Keratinocyte (primary cell): ENCODE results near the gene ZGPAT. TPM values are rescaled to one million over a fixed set of nuclear protein-coding genes. Genes with fewer than 3 reads are reported as not detected.

Experiments used
- DNase-seq: peaks from one replicate; pipeline ENCODE4 v3.0.0-alpha.2; 2011; ENCODE audit warnings: low read depth, missing footprints, low spot score
- FAIRE-seq: peaks from 2 replicates; lab custom pipeline; 2011; peaks lifted over from hg19 to GRCh38; lab: Jason Lieb, UNC
- H2AFZ ChIP-seq: 2 replicates; pipeline ENCODE4 v1.6.0; 2012; ENCODE audit warnings: low read length, control low read depth, inconsistent platforms; ENCODE audit not compliant: control insufficient read depth
- H3K27ac ChIP-seq: 2 replicates; pipeline ENCODE4 v1.5.1; 2011; ENCODE audit warnings: low read length; ENCODE audit not compliant: control insufficient read depth, insufficient read depth
- H3K27me3 ChIP-seq: 3 replicates; pipeline ENCODE4 v1.6.0; 2011; ENCODE audit warnings: low read length; ENCODE audit not compliant: control insufficient read depth, insufficient read depth; ENCODE audit errors: extremely low read depth
- H3K36me3 ChIP-seq, 2 experiments: 2 replicates in 1 of 2; 3 replicates in 1 of 2; pipeline ENCODE4 v1.5.1; 2011; ENCODE audit warnings: low read length in 2 of 2, mild to moderate bottlenecking in 1 of 2; ENCODE audit not compliant: control insufficient read depth in 2 of 2, insufficient read depth in 2 of 2; ENCODE audit errors: extremely low read depth in 1 of 2
- H3K4me1 ChIP-seq: 3 replicates; pipeline ENCODE4 v1.5.1; 2011; ENCODE audit warnings: low read length; ENCODE audit not compliant: control insufficient read depth, insufficient read depth; ENCODE audit errors: extremely low read depth
- H3K4me2 ChIP-seq: 3 replicates; pipeline ENCODE4 v1.6.0; 2011; ENCODE audit warnings: low read depth, low read length; ENCODE audit not compliant: control insufficient read depth, insufficient read depth; ENCODE audit errors: extremely low read depth
- H3K4me3 ChIP-seq, 3 experiments: fragments of 200-600 bp in 1 of 3; sonication (generic) in 1 of 3; 2 replicates in 2 of 3; 3 replicates in 1 of 3; pipeline ENCODE4 v1.5.1; 2011 to 2016; ENCODE audit warnings: low read length in 3 of 3, mild to moderate bottlenecking in 3 of 3, control low read depth in 2 of 3, inconsistent platforms in 1 of 3, low read depth in 1 of 3, mixed read lengths in 1 of 3, mixed run types in 1 of 3, moderate library complexity in 1 of 3; ENCODE audit not compliant: control insufficient read depth in 2 of 3, insufficient read depth in 2 of 3; ENCODE audit errors: extremely low read depth in 1 of 3
- H3K79me2 ChIP-seq: 2 replicates; pipeline ENCODE4 v1.6.0; 2012; ENCODE audit warnings: low read length; ENCODE audit not compliant: control insufficient read depth, insufficient read depth
- H3K9ac ChIP-seq: 3 replicates; pipeline ENCODE4 v1.6.0; 2011; ENCODE audit warnings: low read length; ENCODE audit not compliant: control insufficient read depth, insufficient read depth; ENCODE audit errors: extremely low read depth
- H3K9me1 ChIP-seq: 3 replicates; pipeline ENCODE4 v1.6.0; 2011; ENCODE audit warnings: low read length; ENCODE audit not compliant: control insufficient read depth, insufficient read depth; ENCODE audit errors: extremely low read depth
- H3K9me3 ChIP-seq: 2 replicates; pipeline ENCODE4 v1.5.1; 2012; ENCODE audit warnings: low read depth, low read length; ENCODE audit not compliant: control insufficient read depth
- H4K20me1 ChIP-seq: 3 replicates; pipeline ENCODE4 v1.6.0; 2011; ENCODE audit warnings: low read length; ENCODE audit not compliant: control insufficient read depth, insufficient read depth; ENCODE audit errors: extremely low read depth
- CTCF ChIP-seq, 3 experiments: IDR thresholded peaks in 1 of 3; conservative IDR thresholded peaks in 1 of 3; optimal IDR thresholded peaks in 1 of 3; 2 replicates in 2 of 3; 3 replicates in 1 of 3; pipeline versions ENCODE3 to v1.5.1; 2011; ENCODE audit warnings: low read length in 3 of 3, mild to moderate bottlenecking in 3 of 3, moderate library complexity in 2 of 3, control low read depth in 1 of 3, inconsistent platforms in 1 of 3; ENCODE audit not compliant: insufficient read depth in 2 of 3; ENCODE audit errors: extremely low read depth in 1 of 3
- EZH2 ChIP-seq: IDR thresholded peaks from one replicate; pipeline ENCODE4 v1.6.1; 2012; ENCODE audit warnings: inconsistent platforms, mild to moderate bottlenecking, low read length, moderate library complexity
- dilution Hi-C: fragments of 300-500 bp; cut with MboI; formaldehyde crosslinking; loops from one replicate; pipeline ENCODE4 v1.7.0; 2020; ENCODE audit warnings: low sequenced_read_pairs; ENCODE audit not compliant: extremely low pct_ligation_motif_present
- polyA plus RNA-seq, 5 experiments: library from polyadenylated mRNA; depleted of rRNA in 3 of 5; stranded (reverse) in 3 of 5; stranded (forward) in 1 of 5; unstranded in 1 of 5; fragments of >200 nt; gene quantifications; 1 replicate in 1 of 5; 2 replicates in 3 of 5; 3 replicates in 1 of 5; pipeline versions ENCODE4 v1.2.1 to v1.2.3, GENCODE V29; 2011 to 2012; ENCODE audit warnings: missing spikeins in 2 of 5, low read depth in 1 of 5, low replicate concordance in 1 of 5

Gene ZGPAT
- polyA plus RNA-seq, 1 donor (not counting 4 experiments of a cell fraction or from before 2014, with no cell fraction given), result 7.8 TPM

GRCh38 chr20:63758152-63758551 lies 50.3 kb downstream of the ZGPAT start:
- no peak overlapping the region for H3K4me2 ChIP-seq
- H3K36me3 ChIP-seq, result no peaks in the 10 kb centered on the region
- no peak overlapping the region for H3K27ac ChIP-seq
- dilution Hi-C loops, result no loop called here
- no peak overlapping the region for H3K4me3 ChIP-seq
- no peak for DNase-seq
- H3K9ac ChIP-seq, result no peak overlapping the region
- no peaks in the 10 kb centered on the region for H3K4me1 ChIP-seq
- H3K9me1 ChIP-seq, result no peaks in the 10 kb centered on the region
- H3K27me3 ChIP-seq, result no peaks in the 10 kb centered on the region
- H3K9me3 ChIP-seq, result no peaks in the 10 kb centered on the region
- H4K20me1 ChIP-seq, result no peaks in the 10 kb centered on the region
- no peak overlapping the region for H2AFZ ChIP-seq
- H3K79me2 ChIP-seq, result no peaks in the 10 kb centered on the region
- TF ChIP-seq EZH2 (no peak), CTCF (optimal IDR thresholded peaks at IDR 0.05 in 1 of 3, IDR thresholded peaks at IDR 0.05 in 1 of 3, conservative IDR thresholded peaks at IDR 0.05 in 1 of 3; ENCODE audit: extremely low read depth in 1 of 3, insufficient read depth in 2 of 3, low read length in 3 of 3) (no peak)
- no peak for FAIRE-seq

- Histone ChIP-seq H3K27ac (no peak overlapping the region), H3K9ac (no peak overlapping the region), H3K27me3 (no peaks in the 10 kb centered on the region), H3K79me2 (no peaks in the 10 kb centered on the region), H3K4me2 (no peak overlapping the region), H3K4me3 (no peak overlapping the region), H3K4me1 (no peaks in the 10 kb centered on the region), H3K9me3 (no peaks in the 10 kb centered on the region), H3K9me1 (no peaks in the 10 kb centered on the region), H4K20me1 (no peaks in the 10 kb centered on the region), H3K36me3 (no peaks in the 10 kb centered on the region), H2AFZ (no peak overlapping the region)
- DNase-seq, result no peak
- TF ChIP-seq CTCF (optimal IDR thresholded peaks at IDR 0.05 in 1 of 3, IDR thresholded peaks at IDR 0.05 in 1 of 3, conservative IDR thresholded peaks at IDR 0.05 in 1 of 3; ENCODE audit: extremely low read depth in 1 of 3, insufficient read depth in 2 of 3, low read length in 3 of 3) (no peak), EZH2 (no peak)
- dilution Hi-C loops, result no loop called here
- no peak for FAIRE-seq
Measured at GRCh38 chr20:63759377-63759901, 51.6 kb downstream of the ZGPAT start.
